Rectal smooth muscle tissue (tissue), 1 donor: Measurements from ENCODE around the gene STAT5A.
"Not testable (repeated sequence)": the region's sequence is repeated elsewhere in the genome, so short reads cannot be mapped to it uniquely, and the experiment has no call there.

Experiments used
- H3K27ac ChIP-seq: one replicate; pipeline ENCODE4 v1.7.0; 2013; ENCODE audit warnings: low read depth, low read length, inconsistent platforms
- H3K27me3 ChIP-seq: one replicate; pipeline ENCODE4 v1.7.0; 2013; ENCODE audit warnings: low read length; ENCODE audit not compliant: control insufficient read depth, insufficient read depth
- H3K36me3 ChIP-seq: one replicate; pipeline ENCODE4 v1.7.0; 2013; ENCODE audit warnings: low read length; ENCODE audit not compliant: control insufficient read depth, insufficient read depth
- H3K4me1 ChIP-seq: one replicate; pipeline ENCODE4 v1.7.0; 2013; ENCODE audit warnings: low read length; ENCODE audit not compliant: control insufficient read depth, insufficient read depth
- H3K4me3 ChIP-seq: one replicate; pipeline ENCODE4 v1.7.0; 2013; ENCODE audit warnings: low read length
- H3K9ac ChIP-seq: one replicate; pipeline ENCODE4 v1.7.0; 2013; ENCODE audit warnings: low read length

STAT5A gene

GRCh38 chr17:42317266-42317845, 29.1 kb downstream of the STAT5A start:
- Histone ChIP-seq H3K27ac (no peak overlapping the region), H3K36me3 (peaks cover 28% of the 10 kb centered on the region), H3K4me1 (peaks cover 5% of the 10 kb centered on the region), H3K4me3 (no peak overlapping the region), H3K9ac (no peak overlapping the region), H3K27me3 (no peaks in the 10 kb centered on the region)

GRCh38 chr17:42317967-42318366, 29.7 kb downstream of the STAT5A start:
- H3K27ac ChIP-seq, H3K27me3 ChIP-seq, H3K9ac ChIP-seq, H3K4me3 ChIP-seq, H3K4me1 ChIP-seq: not testable (repeated sequence)
- H3K36me3 ChIP-seq = peaks cover 31% of the 10 kb centered on the region

- peaks cover 31% of the 10 kb centered on the region for H3K36me3 ChIP-seq
- H3K27ac ChIP-seq = no peak overlapping the region
- H3K4me3 ChIP-seq = no peak overlapping the region
- H3K9ac ChIP-seq = no peak overlapping the region
- H3K4me1 ChIP-seq = peaks cover 10% of the 10 kb centered on the region
- H3K27me3 ChIP-seq = no peaks in the 10 kb centered on the region
Measured at GRCh38 chr17:42321555-42321954, 33.3 kb downstream of the STAT5A start.

GRCh38 chr17:42322382-42323267, 34.3 kb downstream of the STAT5A start:
- Histone ChIP-seq H3K27ac (peak overlapping the region; percentile 11), H3K4me1 (peaks cover 10% of the 10 kb centered on the region), H3K36me3 (peaks cover 25% of the 10 kb centered on the region), H3K9ac (no peak overlapping the region), H3K4me3 (no peak overlapping the region), H3K27me3 (no peaks in the 10 kb centered on the region)

GRCh38 chr17:42323268-42323773, 35.0 kb downstream of the STAT5A start:
- Histone ChIP-seq H3K9ac (no peak overlapping the region), H3K4me1 (peaks cover 10% of the 10 kb centered on the region), H3K4me3 (no peak overlapping the region), H3K36me3 (peaks cover 22% of the 10 kb centered on the region), H3K27ac (peak overlapping the region; percentile 11), H3K27me3 (no peaks in the 10 kb centered on the region)

GRCh38 chr17:42325026-42325425, 36.7 kb downstream of the STAT5A start:
- no peak overlapping the region for H3K9ac ChIP-seq
- peaks cover 22% of the 10 kb centered on the region for H3K36me3 ChIP-seq

GRCh38 chr17:42329025-42329976, 41.0 kb downstream of the STAT5A start:
- Histone ChIP-seq H3K27me3 (no peaks in the 10 kb centered on the region), H3K9ac (no peak overlapping the region), H3K4me1 (peaks cover 16% of the 10 kb centered on the region), H3K4me3 (no peak overlapping the region), H3K36me3 (peaks cover 24% of the 10 kb centered on the region), H3K27ac (peak overlapping the region; percentile 48)

More at GRCh38 chr17:42325026-42325425, 36.7 kb downstream of the STAT5A start:
- no peaks in the 10 kb centered on the region for H3K27me3 ChIP-seq
- no peak overlapping the region for H3K4me3 ChIP-seq
- H3K4me1 ChIP-seq = peaks cover 21% of the 10 kb centered on the region
- H3K27ac ChIP-seq = peak overlapping the region; percentile 56

- H3K27ac ChIP-seq = no peak overlapping the region
- peaks cover 11% of the 10 kb centered on the region for H3K4me1 ChIP-seq
- no peak overlapping the region for H3K4me3 ChIP-seq
- H3K9ac ChIP-seq = no peak overlapping the region
- H3K27me3 ChIP-seq = no peaks in the 10 kb centered on the region
- peaks cover 33% of the 10 kb centered on the region for H3K36me3 ChIP-seq
Measured at GRCh38 chr17:42333053-42333452, 44.8 kb downstream of the STAT5A start.

GRCh38 chr17:42334677-42335076, 46.4 kb downstream of the STAT5A start:
- H3K4me1 ChIP-seq = peaks cover 2% of the 10 kb centered on the region
- H3K27me3 ChIP-seq = no peaks in the 10 kb centered on the region
- peaks cover 40% of the 10 kb centered on the region for H3K36me3 ChIP-seq

GRCh38 chr17:42337442-42337841, 49.1 kb downstream of the STAT5A start:
- H3K27ac ChIP-seq = no peak overlapping the region
- H3K36me3 ChIP-seq = peaks cover 33% of the 10 kb centered on the region
- no peaks in the 10 kb centered on the region for H3K4me1 ChIP-seq
- H3K27me3 ChIP-seq = no peaks in the 10 kb centered on the region
- H3K9ac ChIP-seq = no peak overlapping the region
- no peak overlapping the region for H3K4me3 ChIP-seq

More at GRCh38 chr17:42334677-42335076, 46.4 kb downstream of the STAT5A start:
- no peak overlapping the region for H3K9ac ChIP-seq
- no peak overlapping the region for H3K27ac ChIP-seq
- H3K4me3 ChIP-seq = no peak overlapping the region

- peaks cover 27% of the 10 kb centered on the region for H3K36me3 ChIP-seq
- H3K27me3 ChIP-seq = no peaks in the 10 kb centered on the region
- H3K4me1 ChIP-seq = no peaks in the 10 kb centered on the region
- H3K9ac ChIP-seq = no peak overlapping the region
- no peak overlapping the region for H3K4me3 ChIP-seq
- H3K27ac ChIP-seq = no peak overlapping the region
Measured at GRCh38 chr17:42338427-42338985, 50.2 kb downstream of the STAT5A start.
